B cell (primary cell): ENCODE data around the gene CFAP68. TPM values are rescaled to one million over a fixed set of nuclear protein-coding genes. Genes with fewer than 3 reads are reported as not detected.
A peak's percentile ranks its signal among the peaks of the same experiment; 100 is the strongest.

Source experiments
- ATAC-seq: fragments of 200-7000 bp; cut with Tn5 transposase; one replicate; pipeline ENCODE4 v1.10.0; 2021; ENCODE audit warnings: low read depth, mild to moderate bottlenecking, moderate number of reproducible peaks, moderate library complexity
- CTCF ChIA-PET: fragments of 350-600 bp; sonication (Branson Sonifier 250); formaldehyde crosslinking; loops from one replicate; lab custom pipeline; 2021; ENCODE audit warnings: antibody characterized with exemption, inconsistent platforms; lab: Charles Lee
- POLR2A ChIA-PET: fragments of 350-600 bp; sonication (Branson Sonifier 250); formaldehyde crosslinking; loops from one replicate; lab custom pipeline; 2021; ENCODE audit warnings: antibody characterized with exemption; lab: Charles Lee
- DNase-seq: peaks from one replicate; pipeline ENCODE4 v3.0.0; 2013
- H2AFZ ChIP-seq: 2 replicates; pipeline ENCODE4 v1.6.1; 2012; ENCODE audit warnings: mild to moderate bottlenecking, low read depth, low read length; ENCODE audit not compliant: insufficient read depth, poor library complexity, severe bottlenecking
- H3K27ac ChIP-seq, 2 donors: 1 replicate in 1 of 2; 2 replicates in 1 of 2; pipeline ENCODE4 v1.5.1; 2012 to 2013; ENCODE audit warnings: low read length in 2 of 2, mild to moderate bottlenecking in 2 of 2, moderate library complexity in 1 of 2
- H3K27me3 ChIP-seq, 4 experiments: fragments of 200-600 bp in 1 of 4; sonication (generic) in 1 of 4; replicated peaks in 1 of 4; 1 replicate in 2 of 4; 2 replicates in 2 of 4; pipeline versions ENCODE4 v1.6.1 to v1.7.0; 2013 to 2016; ENCODE audit warnings: low read length in 3 of 4, mild to moderate bottlenecking in 2 of 4, mixed read lengths in 1 of 4, moderate library complexity in 1 of 4; ENCODE audit not compliant: insufficient read depth in 4 of 4, control insufficient read depth in 3 of 4; ENCODE audit errors: control extremely low read depth in 1 of 4
- H3K36me3 ChIP-seq, 2 experiments: replicated peaks in 1 of 2; 1 replicate in 1 of 2; 2 replicates in 1 of 2; pipeline versions ENCODE4 v1.6.1 to v1.7.1; 2013; ENCODE audit warnings: low read length in 1 of 2; ENCODE audit not compliant: insufficient read depth in 2 of 2, control insufficient read depth in 1 of 2; ENCODE audit errors: control extremely low read depth in 1 of 2, extremely low read depth in 1 of 2
- H3K4me1 ChIP-seq, 2 donors: fragments of 200-600 bp in 1 of 2; sonication (generic) in 1 of 2; 1 replicate in 1 of 2; 2 replicates in 1 of 2; pipeline versions ENCODE4 v1.5.1 to v1.6.1; 2013 to 2017; ENCODE audit warnings: low read length in 2 of 2; ENCODE audit not compliant: control insufficient read depth in 2 of 2, insufficient read depth in 2 of 2
- H3K4me2 ChIP-seq: replicated peaks from 2 replicates; pipeline ENCODE3; 2012; ENCODE audit warnings: mild to moderate bottlenecking, low read depth, low read length; ENCODE audit not compliant: poor library complexity, severe bottlenecking
- H3K4me3 ChIP-seq, 5 experiments: fragments of 200-600 bp in 1 of 5; sonication (generic) in 1 of 5; 1 replicate in 3 of 5; 2 replicates in 2 of 5; pipeline versions ENCODE4 v1.5.1 to v1.7.0; 2011 to 2016; ENCODE audit warnings: low read length in 4 of 5, mild to moderate bottlenecking in 4 of 5, low read depth in 2 of 5, control low read depth in 1 of 5, moderate library complexity in 1 of 5; ENCODE audit not compliant: insufficient read depth in 1 of 5; ENCODE audit errors: control extremely low read depth in 1 of 5, extremely low read depth in 1 of 5
- H3K79me2 ChIP-seq: fragments of 200-600 bp; sonication (generic); one replicate; pipeline ENCODE4 v1.6.0; 2016; ENCODE audit warnings: low read length; ENCODE audit not compliant: control insufficient read depth, insufficient read depth
- H3K9ac ChIP-seq: fragments of 200-600 bp; sonication (generic); 2 replicates; pipeline ENCODE4 v1.6.1; 2017; ENCODE audit warnings: mild to moderate bottlenecking, low read length, moderate library complexity
- H3K9me3 ChIP-seq, 3 donors: one replicate each; pipeline versions ENCODE4 v1.6.1 to v1.7.1; 2013; ENCODE audit warnings: low read length in 2 of 3; ENCODE audit not compliant: control insufficient read depth in 2 of 3, insufficient read depth in 1 of 3; ENCODE audit errors: control extremely low read depth in 1 of 3
- H4K20me1 ChIP-seq: 2 replicates; pipeline ENCODE4 v1.6.0; 2012; ENCODE audit warnings: mild to moderate bottlenecking, low read length; ENCODE audit not compliant: insufficient read depth, control insufficient read depth, poor library complexity, severe bottlenecking
- H3K27ac Mint-ChIP-seq: one replicate; pipeline ENCODE4 v1.8.0; 2021; ENCODE audit warnings: mixed read lengths
- H3K27me3 Mint-ChIP-seq: one replicate; pipeline ENCODE4 v1.8.0; 2021; ENCODE audit warnings: mixed read lengths
- H3K4me1 Mint-ChIP-seq: one replicate; pipeline ENCODE4 v1.8.0; 2021; ENCODE audit warnings: mixed read lengths
- H3K4me3 Mint-ChIP-seq: one replicate; pipeline ENCODE4 v1.8.0; 2021; ENCODE audit warnings: mixed read lengths
- H3K9me3 Mint-ChIP-seq: one replicate; pipeline ENCODE4 v1.8.0; 2022; ENCODE audit warnings: mixed read lengths; ENCODE audit not compliant: insufficient read depth
- CTCF ChIP-seq: fragments of 200-600 bp; IDR thresholded peaks from one replicate; pipeline ENCODE4 v1.8.0; 2022; ENCODE audit warnings: antibody characterized with exemption, mild to moderate bottlenecking
- EZH2 ChIP-seq: IDR thresholded peaks from 2 replicates; pipeline ENCODE4 v1.6.1; 2012; ENCODE audit warnings: borderline replicate concordance, low read depth, mild to moderate bottlenecking, moderate library complexity, low read length; ENCODE audit not compliant: insufficient read depth, poor library complexity, severe bottlenecking
- WGBS: methylation state at CpG from one replicate; pipeline ENCODE4 v1.1.5; 2013; ENCODE audit warnings: missing lambda C conversion rate; ENCODE audit not compliant: insufficient coverage; 5-methylcytosine and 5-hydroxymethylcytosine counted together
- intact Hi-C: fragments of 100-400 bp; cut with micrococcal nuclease; formaldehyde crosslinking; loops from one replicate; pipeline ENCODE4 v1.10.0; 2022
- polyA plus RNA-seq: library from polyadenylated mRNA; depleted of rRNA; stranded (reverse); fragments of >200 nt; gene quantifications from 2 replicates; pipeline ENCODE4 v1.2.3, GENCODE V29; 2012
- total RNA-seq, 2 donors: library from RNA; stranded (reverse); fragments of 120-200 nt in 1 of 2; gene quantifications; 1 replicate in 1 of 2; 2 replicates in 1 of 2; pipeline versions ENCODE4 v1.2.3 to v1.2.4, GENCODE V29; 2013 to 2022

CFAP68 gene
- total and polyA plus RNA-seq, 2 donors (not counting 1 experiment from before 2014, with no cell fraction given): 8.2 to 13.3 TPM

- peak overlapping the region; percentile 72 to 91 for H3K27ac ChIP-seq
- Mint-ChIP-seq H3K27me3 (no peaks in the 10 kb centered on the region), H3K4me1 (peaks cover 16% of the 10 kb centered on the region), H3K4me3 (peak overlapping the region; percentile 94), H3K27ac (peak overlapping the region; percentile 94), H3K9me3 (no peaks in the 10 kb centered on the region)
- no peaks in the 10 kb centered on the region for H3K9me3 ChIP-seq
- no peak for DNase-seq
- no peak for TF ChIP-seq EZH2
- TF ChIP-seq CTCF: no peak
- POLR2A ChIA-PET: interaction anchor here (0.7 to 1.5 kb wide), 5 partner anchors 8 to 269 kb away, joined by 3 to 5 read pairs (median 3); partner anchors contain the start of genes SDHD, SIK2 and TIMM8B
- peaks cover 13 to 14% of the 10 kb centered on the region in 2 donors for H3K4me1 ChIP-seq
- H3K27me3 ChIP-seq: no peaks in the 10 kb centered on the region
- peaks cover 8% of the 10 kb centered on the region for H3K79me2 ChIP-seq
- intact Hi-C loops: loop anchor here (1.0 to 2.0 kb wide), 5 partner anchors 8 to 269 kb away; partner anchors contain the start of genes CFAP68, FDXACB1, SDHD and SIK2
- H3K4me3 ChIP-seq: peak overlapping the region; percentile 62 to 81 (median 80)
- ATAC-seq: no peak
- CTCF ChIA-PET: interaction anchor here (0.6 to 2.1 kb wide), 11 partner anchors 8 to 285 kb away, joined by 3 to 10 read pairs (median 4); no protein-coding TSS in a partner anchor
- H4K20me1 ChIP-seq: no peaks in the 10 kb centered on the region
- peak overlapping the region; percentile 87 for H3K9ac ChIP-seq
- peak overlapping the region; percentile 86 for H2AFZ ChIP-seq
- WGBS: no CpG with 5 or more reads among the region's 5 CpGs
- H3K4me2 ChIP-seq: peak overlapping the region; percentile 81
- peaks cover 2 to 18% of the 10 kb centered on the region in 2 experiments for H3K36me3 ChIP-seq
Measured at GRCh38 chr11:111871693-111872161, 7.6 kb upstream of the CFAP68 start.

GRCh38 chr11:111878385-111878848 is 924 bp upstream of the CFAP68 start:
- peak overlapping the region; percentile 82 for H2AFZ ChIP-seq
- peak overlapping the region; percentile 58 to 93 (median 75) for H3K4me3 ChIP-seq
- Mint-ChIP-seq H3K4me3 (peak overlapping the region; percentile 94), H3K27me3 (no peaks in the 10 kb centered on the region), H3K9me3 (peaks cover 4% of the 10 kb centered on the region), H3K27ac (peak overlapping the region; percentile 98), H3K4me1 (peaks cover 16% of the 10 kb centered on the region)
- POLR2A ChIA-PET: interaction anchor here (0.6 kb wide), 1 partner anchor 9 kb away, joined by 4 read pairs; no protein-coding TSS in a partner anchor
- peaks cover 12 to 14% of the 10 kb centered on the region in 2 donors for H3K4me1 ChIP-seq
- peak overlapping the region; percentile 88 to 97 for H3K27ac ChIP-seq
- no peaks in the 10 kb centered on the region for H3K27me3 ChIP-seq
- H3K9ac ChIP-seq: peak overlapping the region; percentile 80
- WGBS: 1% methylated on average over 12 of the region's 13 CpGs
- peak overlapping the region; percentile 81 for H3K4me2 ChIP-seq
- intact Hi-C loops: loop anchor here (1.0 to 5.0 kb wide), 6 partner anchors 104 to 1434 kb away; partner anchors contain the start of genes DLAT, NKAPD1, PIH1D2 and SIK2
- H3K9me3 ChIP-seq: no peaks in the 10 kb centered on the region
- no peaks in the 10 kb centered on the region for H3K79me2 ChIP-seq
- DNase-seq (no peak), ATAC-seq (no peak)
- TF ChIP-seq CTCF: no peak
- no peak for TF ChIP-seq EZH2
- CTCF ChIA-PET: interaction anchor here (0.6 to 1.6 kb wide), 5 partner anchors 8 to 274 kb away, joined by 3 to 6 read pairs (median 6); no protein-coding TSS in a partner anchor
- no peaks in the 10 kb centered on the region for H4K20me1 ChIP-seq
- peaks cover 2 to 4% of the 10 kb centered on the region in 2 experiments for H3K36me3 ChIP-seq
